Lung microvascular endothelial cell (primary cell): Measurements from ENCODE around the gene TRERF1. TPM values are rescaled to one million over a fixed set of nuclear protein-coding genes. Genes with fewer than 3 reads are reported as not detected.

Experiments used
- DNase-seq, 2 donors: peaks; one replicate each; pipeline versions ENCODE4 v3.0.0 to v3.0.0-alpha.2; 2010; ENCODE audit warnings: low read depth in 2 of 2
- total RNA-seq: library from RNA; depleted of rRNA; stranded (reverse); fragments of >200 nt; gene quantifications from 2 replicates; pipeline ENCODE4 v1.2.1, GENCODE V29; 2014

TRERF1 gene
- total RNA-seq, 1 donor from 2014 or later, result not detected

DNA sequence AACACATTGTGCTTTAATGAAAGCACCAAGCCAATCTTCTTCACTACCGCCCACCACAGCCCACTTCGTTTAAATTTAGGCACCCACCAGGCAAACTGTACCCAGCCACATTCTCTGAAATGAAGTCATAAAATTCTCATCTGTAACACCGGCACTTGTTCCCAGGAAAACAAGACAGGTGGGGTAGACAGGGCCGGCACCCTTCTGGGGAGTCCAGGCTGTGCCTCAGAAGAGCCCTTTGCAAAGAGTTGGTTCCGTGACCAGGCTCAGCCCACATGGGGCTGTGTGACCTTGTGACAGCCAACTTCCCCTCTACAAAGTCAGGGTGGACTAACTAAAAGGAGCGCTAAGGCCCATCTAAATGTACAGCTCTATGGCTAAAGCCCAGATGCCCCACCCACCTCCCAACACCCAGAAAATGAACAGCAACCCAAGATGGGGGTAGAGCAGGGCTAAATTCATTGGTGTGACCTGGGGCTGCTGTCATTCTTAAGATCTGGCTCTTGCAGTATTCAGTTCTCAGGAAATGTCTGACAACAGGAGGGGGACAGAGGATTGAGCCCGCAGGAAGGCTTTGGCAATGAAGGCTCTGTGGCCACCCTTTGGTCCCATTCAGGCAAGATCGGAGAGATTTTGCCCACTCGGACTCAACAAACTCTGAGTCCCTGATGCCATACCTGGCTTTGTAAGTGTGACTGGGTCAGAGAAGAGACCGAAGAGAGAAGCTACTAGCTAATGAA lies 56.7 kb downstream of the TRERF1 start:
- no peak for DNase-seq

DNA sequence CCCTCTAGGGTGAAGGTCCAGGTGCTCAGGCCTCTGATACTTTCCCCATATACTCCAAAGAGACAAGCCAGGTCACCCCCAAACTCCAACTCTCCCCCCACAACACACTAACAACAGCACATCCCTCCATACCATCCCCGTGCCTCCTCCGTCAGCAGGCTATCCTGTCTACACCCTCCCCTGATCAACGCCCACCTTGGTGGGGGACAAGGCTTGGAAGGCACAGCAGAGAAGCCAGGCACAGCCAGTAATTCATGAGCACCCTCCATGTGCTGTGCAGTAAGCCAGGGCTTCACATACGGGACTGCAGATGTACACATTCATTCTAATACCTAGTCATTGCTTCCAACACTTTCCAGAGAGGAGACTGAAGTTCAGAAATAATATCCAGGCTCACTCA lies 57.6 kb downstream of the TRERF1 start:
- DNase-seq, result no peak

DNA sequence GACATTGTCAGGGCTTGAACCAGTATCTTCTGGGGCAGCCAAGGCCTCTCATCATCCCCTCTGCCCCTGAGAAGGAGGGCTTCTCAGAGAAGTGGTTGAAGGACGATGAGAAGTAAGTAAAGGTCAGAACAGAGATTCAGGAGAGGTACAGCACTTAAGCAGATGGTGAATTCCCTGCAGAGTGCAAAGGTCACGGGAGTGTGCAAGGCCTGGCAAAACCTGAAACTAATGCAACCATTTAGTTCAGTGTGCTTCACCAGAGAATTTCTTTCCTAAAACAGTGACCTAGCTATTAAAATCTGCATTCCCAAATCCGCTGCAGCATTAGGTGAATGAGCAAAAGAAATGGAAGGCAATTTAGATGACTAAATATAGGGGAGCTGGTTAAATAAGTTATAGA lies 58.4 kb downstream of the TRERF1 start:
- DNase-seq, result no peak

DNA sequence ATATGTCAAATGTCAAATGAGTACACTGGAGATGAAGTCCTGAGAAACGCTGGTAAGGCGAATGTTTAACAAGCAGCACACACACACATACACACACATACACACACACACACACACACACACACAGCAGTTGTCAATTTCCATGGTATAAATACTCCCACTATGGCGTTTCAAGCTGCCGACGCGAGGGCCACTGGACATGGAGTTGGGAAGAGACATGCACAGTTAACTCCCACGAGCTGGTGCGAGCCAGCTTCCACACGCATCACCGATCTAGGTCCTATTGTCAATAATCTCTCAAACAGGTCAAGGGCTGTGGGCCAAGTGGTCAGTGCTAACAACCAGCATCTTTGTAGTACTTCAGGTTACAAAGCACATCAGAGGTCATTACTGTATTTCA lies 58.9 kb downstream of the TRERF1 start:
- DNase-seq, result no peak

DNA sequence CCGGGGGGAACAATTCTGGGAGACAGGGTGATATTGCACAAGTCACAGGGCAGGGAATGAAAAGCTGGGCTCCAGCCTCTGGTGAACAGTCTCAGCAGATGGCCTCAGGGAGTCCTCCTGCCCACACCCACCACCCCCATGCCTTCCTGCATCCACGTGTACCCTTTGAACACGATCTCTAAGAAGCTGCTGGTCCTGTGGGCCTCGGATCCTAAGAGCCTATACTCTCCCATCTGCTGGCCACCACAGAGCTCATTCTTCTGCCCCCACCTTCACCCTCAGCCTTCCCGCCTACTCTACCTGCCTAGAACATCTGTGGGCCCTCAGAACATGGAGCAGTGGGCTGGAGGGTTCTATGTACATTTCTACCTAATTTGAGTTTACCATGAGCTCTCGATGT lies 60.3 kb downstream of the TRERF1 start:
- no peak for DNase-seq

DNA sequence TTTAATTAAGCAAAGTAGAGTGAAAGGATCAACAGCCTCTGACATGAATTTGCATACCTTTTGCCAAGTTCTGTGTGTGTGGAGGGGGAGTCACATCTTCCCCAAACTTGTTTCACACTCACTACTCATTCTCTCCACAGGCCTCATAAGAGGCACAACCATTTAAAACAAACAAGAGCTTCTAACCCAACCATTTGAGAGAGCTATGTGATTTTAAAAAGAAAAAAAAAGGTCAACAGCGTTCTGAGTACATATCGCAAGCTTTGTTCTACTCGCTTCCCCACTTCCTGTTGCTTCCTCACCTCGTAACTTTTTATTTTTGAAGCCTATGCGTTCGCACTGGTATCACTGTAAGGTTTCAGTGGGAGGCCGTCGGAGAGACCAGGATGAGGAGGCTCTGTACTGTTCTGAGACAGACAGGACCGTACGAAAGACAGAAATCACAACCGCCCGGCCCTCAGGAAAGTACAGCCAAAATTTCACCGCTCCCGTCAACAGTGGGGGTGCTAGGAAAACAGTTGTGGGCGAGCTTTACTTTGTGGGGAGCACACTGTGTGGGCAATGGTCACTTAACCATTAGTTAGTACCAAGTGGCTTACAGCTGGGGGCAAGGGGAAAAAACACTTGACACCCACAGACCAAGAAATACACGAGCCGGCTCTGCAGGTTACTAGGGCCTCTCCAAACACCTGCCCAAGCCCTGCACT lies 61.3 kb downstream of the TRERF1 start:
- no peak for DNase-seq

DNA sequence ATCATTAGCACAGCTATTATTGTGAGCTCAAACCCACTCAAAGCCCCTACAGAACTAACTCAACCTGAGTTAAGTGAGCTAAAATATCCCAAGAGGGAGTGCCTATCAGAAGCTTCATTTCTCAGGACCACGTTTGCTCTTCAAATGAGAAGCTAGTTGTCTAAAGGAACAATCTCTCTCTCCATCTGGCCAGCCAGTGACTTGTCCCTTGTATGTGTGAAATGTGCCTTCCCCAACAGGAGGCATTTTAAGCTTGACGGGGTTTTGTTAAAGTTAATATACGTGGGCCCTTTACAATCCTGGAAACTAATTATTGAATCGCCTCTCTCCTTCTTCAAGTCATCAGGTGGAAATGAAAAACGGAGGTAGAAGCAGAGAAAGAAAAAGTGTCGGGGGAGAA lies 62.0 kb downstream of the TRERF1 start:
- no peak for DNase-seq

DNA sequence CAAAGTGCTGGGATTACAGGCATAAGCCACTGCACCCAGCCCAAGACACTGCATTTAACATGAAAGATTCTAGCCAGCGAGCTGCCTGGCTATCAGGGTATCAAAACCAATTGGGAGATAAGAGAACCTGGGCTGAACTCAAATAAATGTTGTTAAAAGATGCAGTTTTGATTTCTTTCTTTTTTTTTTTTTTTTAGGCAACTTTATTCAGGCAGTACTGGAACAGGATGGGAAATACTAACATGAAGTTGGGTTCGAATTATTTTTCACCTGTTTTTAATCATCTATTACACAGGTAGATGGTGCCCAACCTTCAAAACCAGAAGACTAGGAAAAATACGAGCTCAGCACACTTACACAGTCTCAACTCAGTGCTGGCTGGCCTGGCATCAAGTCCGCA lies 63.7 kb downstream of the TRERF1 start:
- DNase-seq, result no peak

DNA sequence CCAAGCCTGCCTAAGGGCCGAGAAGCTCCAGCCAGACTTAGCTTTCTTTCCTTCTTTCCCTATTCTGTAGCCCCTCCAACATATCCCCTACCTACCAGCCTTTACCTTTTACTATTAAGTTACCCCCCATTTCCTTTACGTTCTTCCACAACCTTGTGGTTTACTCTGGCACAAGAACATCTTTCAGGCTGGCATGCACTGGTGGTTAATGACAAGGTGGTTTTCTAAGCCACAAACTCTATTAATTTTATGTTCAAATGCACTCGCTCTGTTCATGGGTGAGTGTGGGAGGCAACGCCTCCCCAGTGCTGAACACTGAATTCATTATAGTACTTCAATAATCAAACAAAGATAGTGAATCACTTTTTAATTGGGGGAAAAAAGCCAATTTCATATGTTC lies 64.4 kb downstream of the TRERF1 start:
- no peak for DNase-seq

DNA sequence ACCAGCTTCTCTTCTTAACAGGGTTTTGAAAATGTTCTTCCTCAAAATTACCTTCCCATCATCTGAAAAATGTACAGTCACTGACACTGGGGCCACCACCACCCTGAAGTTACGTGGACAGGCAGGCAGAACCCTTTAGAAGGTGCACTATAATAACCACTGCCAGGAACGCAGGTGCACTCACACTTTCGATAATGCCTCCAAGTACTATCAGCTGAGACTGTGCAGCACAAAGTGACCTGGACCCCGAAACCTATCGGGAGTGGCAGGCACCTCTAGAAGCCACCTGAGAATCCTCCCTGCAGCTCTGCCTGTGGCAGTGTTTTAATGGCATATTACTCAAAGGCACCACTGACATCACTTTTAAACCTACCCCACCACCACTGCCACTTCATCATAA lies 66.4 kb downstream of the TRERF1 start:
- no peak for DNase-seq

DNA sequence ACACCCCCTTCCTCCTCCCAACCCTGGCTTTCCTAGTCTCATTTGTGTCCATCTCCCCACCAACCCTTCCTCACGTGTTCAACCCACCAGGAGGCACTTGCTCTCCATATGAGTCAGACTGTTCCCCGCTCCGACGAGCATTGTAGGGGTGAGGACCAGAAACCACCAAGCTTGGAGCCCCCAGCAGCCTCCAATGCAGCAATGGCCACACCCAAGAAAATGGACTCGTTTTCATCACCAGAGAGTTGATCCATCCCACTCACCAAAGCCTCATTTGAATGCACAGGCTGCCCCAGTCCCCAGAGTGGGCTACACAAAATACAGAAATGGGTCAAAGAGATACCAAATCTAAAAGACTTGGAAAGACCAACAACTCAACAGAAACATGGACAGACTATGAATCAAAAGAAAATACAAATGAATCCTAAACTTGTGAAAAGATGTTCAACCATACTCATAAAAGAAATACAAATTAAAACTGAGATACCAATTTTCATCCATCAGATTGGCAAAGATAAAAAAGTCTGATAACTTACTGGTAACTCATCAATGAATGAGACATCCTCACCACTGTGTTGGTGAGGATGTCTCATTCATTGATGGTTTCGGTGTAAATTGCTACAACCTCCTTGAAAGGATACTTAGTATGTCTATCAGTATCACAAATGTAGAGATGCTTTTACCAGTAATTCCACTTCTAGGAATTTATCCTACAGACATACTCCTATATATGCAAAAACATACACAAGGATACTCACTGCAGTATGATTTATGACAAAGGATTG lies 68.1 kb downstream of the TRERF1 start:
- no peak for DNase-seq

DNA sequence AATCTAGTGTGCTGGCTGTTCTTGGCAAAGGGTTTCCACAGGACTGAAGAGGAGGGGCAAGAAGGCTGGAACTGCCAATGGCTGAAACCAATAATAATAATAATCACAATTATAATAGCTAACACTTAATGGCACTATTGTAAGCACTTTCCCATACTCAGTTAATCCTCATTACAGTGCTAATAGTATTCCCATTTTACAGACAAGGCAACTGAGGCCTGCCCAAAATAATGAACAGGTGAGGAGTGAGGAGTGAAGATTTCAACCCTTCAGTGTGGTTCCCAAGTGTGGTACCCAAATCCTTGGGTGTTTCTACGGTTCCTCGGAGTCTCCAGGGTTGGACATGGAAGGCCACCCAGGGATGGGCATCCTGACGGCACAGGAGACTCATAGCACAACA lies 69.9 kb downstream of the TRERF1 start:
- no peak for DNase-seq

DNA sequence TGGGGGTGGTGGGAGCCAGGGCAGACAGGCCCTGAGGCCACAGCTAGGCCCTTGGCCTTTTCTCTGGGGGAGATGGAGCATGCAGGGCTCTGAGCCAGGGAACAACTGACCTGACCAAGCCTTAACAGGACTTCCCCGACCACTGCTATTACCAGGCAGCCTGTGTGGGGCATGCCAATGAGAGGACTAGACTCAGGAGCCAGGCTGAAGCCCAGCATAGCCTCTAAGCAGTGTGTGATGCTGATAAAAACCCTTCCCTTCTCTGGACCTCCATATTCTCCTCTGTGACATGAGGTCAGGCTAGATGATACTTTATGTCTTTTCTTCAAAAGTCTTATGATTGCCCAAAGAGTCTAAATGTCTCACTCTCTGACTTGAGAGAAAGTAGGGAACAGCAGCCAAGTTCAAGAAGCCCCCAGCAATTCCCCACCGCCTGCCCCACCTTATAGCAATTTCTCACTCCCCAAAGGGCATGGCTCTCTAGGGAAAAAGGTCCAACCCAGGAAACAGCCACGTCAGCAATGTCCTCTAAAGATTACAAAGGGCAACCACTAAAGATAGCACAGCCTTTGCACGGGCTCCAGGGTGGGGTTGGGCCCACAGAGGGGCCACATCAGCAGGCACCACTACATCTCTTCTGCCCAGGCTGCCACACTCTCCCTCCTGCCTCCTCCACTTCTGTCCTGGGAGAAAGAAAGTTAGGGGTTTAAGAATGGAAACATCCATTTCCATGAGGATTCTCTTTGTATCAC lies 71.3 kb downstream of the TRERF1 start:
- no peak for DNase-seq

DNA sequence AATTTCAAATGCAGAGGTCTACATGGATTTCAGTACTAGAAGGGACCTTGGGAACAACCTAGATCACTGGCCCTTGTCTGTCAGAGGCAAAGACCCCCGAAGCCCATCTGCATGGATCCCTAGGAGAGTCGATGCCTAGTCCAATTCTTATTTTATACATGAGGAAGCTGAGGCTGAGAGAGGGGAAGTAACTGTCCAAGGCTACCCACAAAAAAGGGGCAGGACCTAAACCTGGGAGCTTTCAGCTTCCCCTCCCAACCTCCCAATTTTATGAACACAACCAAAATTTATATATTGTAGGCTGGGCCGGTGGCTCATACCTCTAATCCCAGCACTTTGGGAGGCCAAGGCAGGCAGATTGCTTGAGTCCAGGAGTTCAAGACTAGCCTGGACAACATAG lies 73.2 kb downstream of the TRERF1 start:
- no peak for DNase-seq

DNA sequence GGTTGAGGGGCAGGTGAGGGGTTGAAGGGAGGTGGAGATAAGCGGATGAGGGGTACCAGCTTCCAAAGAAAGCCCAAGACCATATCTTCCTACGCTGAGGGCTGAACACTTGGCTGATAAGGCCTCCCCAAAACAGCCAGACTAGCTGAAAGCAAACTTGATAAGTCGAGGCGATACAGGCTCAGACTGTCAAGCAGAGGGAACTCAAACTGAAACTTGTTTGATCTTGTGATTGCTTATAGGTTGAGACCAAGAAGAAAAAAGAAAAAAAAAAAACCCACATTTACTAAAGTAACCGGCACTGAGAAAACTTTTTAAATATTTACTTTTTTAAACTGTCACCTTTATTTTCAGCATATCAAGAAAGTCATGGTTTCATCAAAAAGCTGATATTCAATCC lies 73.6 kb downstream of the TRERF1 start:
- no peak for DNase-seq

DNA sequence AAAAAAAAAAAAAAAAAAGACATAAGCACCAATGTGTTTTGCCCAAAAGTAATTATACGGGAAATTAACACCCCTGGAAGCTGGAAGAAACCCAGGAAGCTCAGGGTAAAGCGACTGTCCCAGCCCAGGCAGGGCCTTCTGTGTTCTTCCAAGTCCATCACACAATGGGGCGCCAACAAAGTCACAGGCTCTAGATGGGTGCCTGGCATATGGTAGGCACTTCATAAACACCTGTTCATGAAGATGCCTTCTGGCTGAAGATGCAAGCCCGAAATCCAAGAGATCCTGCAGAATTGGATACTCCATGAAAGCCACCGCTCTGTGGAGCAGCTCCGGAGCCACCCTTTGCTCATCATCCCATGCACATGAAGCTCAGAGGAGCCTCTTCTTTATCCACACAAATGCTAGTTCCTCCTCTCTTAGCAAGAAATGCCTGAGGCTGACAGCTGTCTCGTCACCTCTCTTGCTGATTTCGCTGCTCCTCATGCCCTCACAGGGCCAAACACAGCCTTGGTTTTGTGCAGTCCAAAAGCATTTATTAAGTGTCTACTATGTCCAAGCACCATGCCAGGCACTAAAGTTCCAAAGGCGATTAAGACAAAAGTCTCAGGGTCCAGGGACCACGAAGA lies 76.6 kb downstream of the TRERF1 start:
- no peak for DNase-seq

DNA sequence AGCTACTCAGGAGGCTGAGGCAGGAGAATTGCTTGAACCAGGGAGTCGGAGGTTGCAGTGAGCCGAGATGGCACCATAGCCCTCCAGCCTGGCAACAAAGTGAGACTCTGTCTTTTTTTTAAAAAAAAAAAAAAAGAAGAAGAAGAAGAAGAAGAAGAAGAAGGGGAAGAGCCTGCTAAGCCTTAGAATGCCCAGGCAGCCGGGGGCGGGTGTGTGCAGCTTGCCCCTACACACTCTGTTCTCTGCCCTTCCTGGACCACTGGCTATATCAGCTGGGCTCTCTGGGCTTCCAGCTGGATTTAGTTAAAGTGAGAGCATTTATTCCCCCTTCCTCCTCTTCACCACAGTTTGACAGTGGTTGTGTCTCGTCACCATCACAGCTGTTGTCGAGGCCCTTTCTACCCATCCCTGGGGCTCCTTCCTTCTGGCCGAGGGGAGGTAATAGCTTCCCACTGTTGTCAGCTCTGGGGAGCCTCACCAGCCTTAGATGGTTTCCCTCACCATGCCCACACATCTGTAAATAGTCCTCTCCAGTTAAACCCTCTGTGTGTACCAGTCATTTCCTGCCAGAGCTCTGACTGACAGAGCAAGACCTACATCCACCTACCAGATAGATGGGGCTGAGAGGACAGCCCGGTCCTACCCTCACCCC lies 77.6 kb downstream of the TRERF1 start:
- no peak for DNase-seq

DNA sequence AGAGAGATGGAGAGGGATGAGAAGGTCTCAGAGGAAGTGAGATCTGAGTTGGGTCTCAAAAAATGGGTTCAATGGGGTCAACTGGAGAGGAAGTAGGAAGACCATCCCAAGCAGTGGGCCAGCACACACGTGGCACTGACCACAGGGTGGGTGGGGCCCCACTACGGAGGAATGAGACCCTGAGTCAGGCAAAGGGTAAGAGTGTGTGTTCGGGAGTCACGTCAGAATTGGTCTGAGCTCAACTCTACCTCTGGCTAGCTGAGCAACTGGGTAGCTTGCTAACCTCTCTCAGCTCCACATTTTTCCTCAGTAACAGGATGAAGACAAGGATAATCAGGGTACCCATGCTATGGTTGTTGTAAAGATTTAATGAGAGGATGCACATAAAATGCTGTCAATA lies 79.0 kb downstream of the TRERF1 start:
- DNase-seq, result no peak

DNA sequence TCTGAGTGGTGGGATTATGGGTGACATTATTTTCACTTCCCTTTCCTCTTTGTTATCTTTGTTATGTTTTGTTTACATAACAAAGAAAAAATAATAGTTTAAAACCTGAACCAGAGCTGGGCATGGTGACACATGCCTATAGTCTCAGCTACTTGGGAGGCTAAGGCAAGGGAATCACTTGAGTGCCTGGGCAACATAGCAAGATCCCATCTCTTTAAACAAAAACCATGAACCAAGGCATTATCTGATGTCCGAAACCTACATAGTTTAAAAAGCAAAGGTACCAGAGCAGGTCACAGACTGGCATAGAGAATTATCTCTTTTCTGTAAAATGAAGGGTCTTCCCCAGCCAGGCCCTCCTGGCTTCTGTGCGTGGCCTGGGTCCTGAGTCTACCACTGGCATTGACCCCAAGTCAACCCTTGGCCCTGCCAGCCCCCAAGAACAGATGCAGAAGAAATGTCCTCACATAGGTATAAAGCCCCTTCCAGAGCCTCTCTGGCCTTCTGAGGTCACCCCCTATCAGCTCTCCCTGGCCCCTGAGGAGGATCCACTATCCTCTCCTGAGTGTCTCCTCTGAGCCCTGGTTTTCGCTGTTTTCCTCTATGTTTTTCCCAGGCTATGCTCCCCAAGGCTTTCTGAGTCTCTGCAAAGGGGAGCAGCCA lies 81.3 kb downstream of the TRERF1 start:
- no peak for DNase-seq

DNA sequence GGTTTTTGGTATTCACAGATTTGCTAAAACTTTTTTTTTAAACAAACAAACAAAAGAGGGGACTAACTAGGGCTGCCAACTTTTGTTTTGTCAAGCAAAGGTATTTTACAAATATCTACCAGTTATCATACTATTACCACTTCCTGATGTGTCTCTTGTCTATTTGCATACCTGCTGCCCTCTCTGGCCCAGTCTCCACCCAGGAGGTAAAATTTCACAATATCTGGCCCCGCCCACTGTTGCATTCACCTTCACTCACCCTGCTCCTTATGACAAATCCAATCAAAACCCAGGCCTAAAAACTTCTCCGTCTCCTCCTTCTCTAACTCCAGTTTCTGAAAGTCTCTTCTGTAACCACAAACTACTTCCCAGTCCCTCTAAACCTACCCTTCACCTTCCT lies 82.2 kb downstream of the TRERF1 start:
- no peak for DNase-seq
